ENCODE data around the gene TOB1.
"Not testable (repeated sequence)": the region's sequence is repeated elsewhere in the genome, so short reads cannot be mapped to it uniquely, and the experiment has no call there.

The TOB1 gene

GRCh38 chr17:50868602-50869001 is 2.4 kb upstream of the TOB1 start:
- DNase-seq (ENCODE audit: low read depth, low spot score): no peak

GRCh38 chr17:50868140-50868438 is 1.9 kb upstream of the TOB1 start:
- no peak for DNase-seq (ENCODE audit: low read depth, low spot score)

GRCh38 chr17:50867363-50868139 is 1.4 kb upstream of the TOB1 start:
- DNase-seq (ENCODE audit: low read depth, low spot score): peak; percentile 68

- peak; percentile 28 for DNase-seq (ENCODE audit: low read depth, low spot score)
Measured at GRCh38 chr17:50866950-50867362, 802 bp upstream of the TOB1 start.

- no peak for DNase-seq (ENCODE audit: low read depth, low spot score)
Measured at GRCh38 chr17:50865868-50866260, 290 bp downstream of the TOB1 start.

GRCh38 chr17:50865060-50865867 is 890 bp downstream of the TOB1 start:
- DNase-seq (ENCODE audit: low read depth, low spot score): no peak

GRCh38 chr17:50864747-50865059 is 1.5 kb downstream of the TOB1 start:
- DNase-seq (ENCODE audit: low read depth, low spot score): no peak

GRCh38 chr17:50863931-50864330 is 2.2 kb downstream of the TOB1 start:
- DNase-seq (ENCODE audit: low read depth, low spot score): no peak

GRCh38 chr17:50863221-50863843 is 2.8 kb downstream of the TOB1 start:
- no peak for DNase-seq (ENCODE audit: low read depth, low spot score)

GRCh38 chr17:50861822-50862528 is 4.2 kb downstream of the TOB1 start:
- DNase-seq (ENCODE audit: low read depth, low spot score): no peak

- no peak for DNase-seq (ENCODE audit: low read depth, low spot score)
Measured at GRCh38 chr17:50861334-50861676, 4.8 kb downstream of the TOB1 start.

- not testable (repeated sequence) for DNase-seq (ENCODE audit: low read depth, low spot score)
Measured at GRCh38 chr17:50859727-50860126, 6.4 kb downstream of the TOB1 start.

GRCh38 chr17:50858486-50859225 is 7.5 kb downstream of the TOB1 start:
- no peak for DNase-seq (ENCODE audit: low read depth, low spot score)

GRCh38 chr17:50856431-50856830 is 9.7 kb downstream of the TOB1 start:
- no peak for DNase-seq (ENCODE audit: low read depth, low spot score)

- no peak for DNase-seq (ENCODE audit: low read depth, low spot score)
Measured at GRCh38 chr17:50855708-50856330, 10.3 kb downstream of the TOB1 start.

- DNase-seq (ENCODE audit: low read depth, low spot score): no peak
Measured at GRCh38 chr17:50853781-50854180, 12.4 kb downstream of the TOB1 start.

- DNase-seq (ENCODE audit: low read depth, low spot score): no peak
Measured at GRCh38 chr17:50853015-50853615, 13.0 kb downstream of the TOB1 start.

GRCh38 chr17:50850640-50851039 is 15.5 kb downstream of the TOB1 start:
- no peak for DNase-seq (ENCODE audit: low read depth, low spot score)

- DNase-seq (ENCODE audit: low read depth, low spot score): no peak
Measured at GRCh38 chr17:50848711-50849110, 17.4 kb downstream of the TOB1 start.

GRCh38 chr17:50848039-50848438 is 18.1 kb downstream of the TOB1 start:
- DNase-seq (ENCODE audit: low read depth, low spot score): no peak

- no peak for DNase-seq (ENCODE audit: low read depth, low spot score)
Measured at GRCh38 chr17:50847566-50847965, 18.6 kb downstream of the TOB1 start.
